OCI-LY7 (cell line): ENCODE measurements around the gene SNX20. TPM values are rescaled to one million over a fixed set of nuclear protein-coding genes. Genes with fewer than 3 reads are reported as not detected.

Source experiments
- BruUV-seq: library from RNA; stranded (reverse); fragments of 400-500 nt; replicated peaks from 2 replicates; lab custom pipeline; 2021; lab: Mats Ljungman, UMichigan
- CTCF ChIA-PET: fragments of 300-600 bp; sonication (Branson Sonifier 250); formaldehyde crosslinking; loops from one replicate; lab custom pipeline; 2022; ENCODE audit warnings: antibody characterized with exemption; ENCODE audit not compliant: unreplicated experiment; lab: Charles Lee
- POLR2A ChIA-PET: fragments of 300-600 bp; sonication (Branson Sonifier 250); formaldehyde crosslinking; loops from one replicate; lab custom pipeline; 2022; ENCODE audit warnings: antibody characterized with exemption; lab: Charles Lee
- DNase-seq: peaks from one replicate; pipeline ENCODE4 v3.0.0-alpha.2; 2015; ENCODE audit warnings: low spot score
- H2AFZ ChIP-seq: fragments of 200-600 bp; sonication (generic), shearing (Covaris generic); 2 replicates; pipeline ENCODE4 v1.6.1; 2014; ENCODE audit warnings: mild to moderate bottlenecking, antibody characterized with exemption, low read length, moderate library complexity
- H3K27ac ChIP-seq: fragments of 200-600 bp; sonication (generic); 2 replicates; pipeline ENCODE4 v1.5.1; 2014; ENCODE audit warnings: mixed run types, low read depth, mild to moderate bottlenecking, moderate library complexity, low read length, inconsistent platforms; ENCODE audit not compliant: poor library complexity, severe bottlenecking
- H3K36me3 ChIP-seq: fragments of 200-600 bp; sonication (generic); 2 replicates; pipeline ENCODE4 v1.6.1; 2014; ENCODE audit warnings: mild to moderate bottlenecking, antibody characterized with exemption, low read length, moderate library complexity, mixed read lengths; ENCODE audit not compliant: insufficient read depth
- H3K4me1 ChIP-seq: fragments of 200-600 bp; sonication (generic); 2 replicates; pipeline ENCODE4 v1.5.1; 2014; ENCODE audit warnings: mild to moderate bottlenecking, low read length; ENCODE audit not compliant: insufficient read depth, poor library complexity, severe bottlenecking
- H3K4me2 ChIP-seq: fragments of 200-600 bp; sonication (generic); 2 replicates; pipeline ENCODE4 v1.6.1; 2014; ENCODE audit warnings: mild to moderate bottlenecking, low read length
- H3K4me3 ChIP-seq: fragments of 200-600 bp; sonication (generic); 2 replicates; pipeline ENCODE4 v1.5.1; 2014; ENCODE audit warnings: mild to moderate bottlenecking, low read depth, low read length; ENCODE audit not compliant: poor library complexity, severe bottlenecking
- H3K79me2 ChIP-seq: fragments of 200-600 bp; sonication (generic); 2 replicates; pipeline ENCODE4 v1.6.1; 2016; ENCODE audit warnings: low read depth, mild to moderate bottlenecking, low read length, moderate library complexity, mixed read lengths; ENCODE audit not compliant: insufficient read depth
- H3K9me2 ChIP-seq: fragments of 200-600 bp; sonication (generic); 2 replicates; pipeline ENCODE4 v1.6.1; 2016; ENCODE audit warnings: mild to moderate bottlenecking, low read length, mixed read lengths; ENCODE audit not compliant: insufficient read depth
- H3K9me3 ChIP-seq: fragments of 200-600 bp; sonication (generic); 2 replicates; pipeline ENCODE4 v1.6.1; 2014; ENCODE audit warnings: mild to moderate bottlenecking, mixed run types, low read length, mixed read lengths
- H4K20me1 ChIP-seq: fragments of 200-600 bp; sonication (generic); 2 replicates; pipeline ENCODE4 v1.6.1; 2014; ENCODE audit warnings: mild to moderate bottlenecking, antibody characterized with exemption, low read length, moderate library complexity, mixed read lengths; ENCODE audit not compliant: insufficient read depth
- EZH2phosphoT487 ChIP-seq: fragments of 200-600 bp; sonication (generic); IDR thresholded peaks from 2 replicates; pipeline ENCODE4 v1.6.1; 2018; ENCODE audit warnings: low read depth, borderline replicate concordance, mild to moderate bottlenecking, mixed run types, antibody characterized with exemption, low read length, moderate library complexity, mixed read lengths
- intact Hi-C: fragments of 100-400 bp; cut with micrococcal nuclease; formaldehyde crosslinking; loops from one replicate; pipeline ENCODE4 v1.10.0; 2022; ENCODE audit not compliant: unreplicated experiment
- total RNA-seq, 2 experiments: library from RNA; depleted of rRNA in 1 of 2; stranded (reverse); fragments of >200 nt in 1 of 2; shearing (Covaris generic) in 1 of 2; gene quantifications; 2 replicates each; pipeline ENCODE4 v1.2.3, GENCODE V29; 2014 to 2022
- TF ChIP-seq, protein P1 (sequence below): fragments of 200-600 bp; sonication (generic); conservative IDR thresholded peaks from 2 replicates; pipeline ENCODE4 v1.5.1; 2014; ENCODE audit warnings: mild to moderate bottlenecking, antibody characterized with exemption, low read length, moderate library complexity, mixed read lengths

SNX20 gene
- total RNA-seq, 2 experiments from 2014 or later = 1.3 to 5.8 TPM

DNA sequence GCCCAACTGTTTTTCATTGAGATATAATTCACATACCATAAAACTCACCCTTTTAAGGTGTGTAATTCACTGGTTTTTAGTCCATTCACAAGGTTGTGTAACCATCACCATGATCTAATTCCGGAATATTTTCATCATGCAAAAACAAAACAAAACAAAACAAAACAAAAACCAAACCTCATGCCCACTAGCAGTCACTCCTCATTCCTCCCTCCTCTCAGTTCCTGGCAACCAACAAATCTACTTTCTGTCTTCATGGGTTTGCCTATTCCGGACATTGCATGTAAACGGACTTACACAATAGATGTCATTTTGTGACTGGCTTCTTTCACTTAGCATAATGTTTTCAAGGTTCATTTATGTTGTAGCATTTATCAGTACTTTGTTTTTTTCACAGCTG, 7.8 kb upstream of the SNX20 start:
- H3K4me1 ChIP-seq = peaks cover 5% of the 10 kb centered on the region
- CTCF ChIA-PET = no interaction called here
- H2AFZ ChIP-seq = no peak overlapping the region
- no peaks in the 10 kb centered on the region for H3K79me2 ChIP-seq
- no peaks in the 10 kb centered on the region for H3K36me3 ChIP-seq
- no peak for DNase-seq
- H3K9me2 ChIP-seq = no peaks in the 10 kb centered on the region
- TF ChIP-seq, protein P1, sequence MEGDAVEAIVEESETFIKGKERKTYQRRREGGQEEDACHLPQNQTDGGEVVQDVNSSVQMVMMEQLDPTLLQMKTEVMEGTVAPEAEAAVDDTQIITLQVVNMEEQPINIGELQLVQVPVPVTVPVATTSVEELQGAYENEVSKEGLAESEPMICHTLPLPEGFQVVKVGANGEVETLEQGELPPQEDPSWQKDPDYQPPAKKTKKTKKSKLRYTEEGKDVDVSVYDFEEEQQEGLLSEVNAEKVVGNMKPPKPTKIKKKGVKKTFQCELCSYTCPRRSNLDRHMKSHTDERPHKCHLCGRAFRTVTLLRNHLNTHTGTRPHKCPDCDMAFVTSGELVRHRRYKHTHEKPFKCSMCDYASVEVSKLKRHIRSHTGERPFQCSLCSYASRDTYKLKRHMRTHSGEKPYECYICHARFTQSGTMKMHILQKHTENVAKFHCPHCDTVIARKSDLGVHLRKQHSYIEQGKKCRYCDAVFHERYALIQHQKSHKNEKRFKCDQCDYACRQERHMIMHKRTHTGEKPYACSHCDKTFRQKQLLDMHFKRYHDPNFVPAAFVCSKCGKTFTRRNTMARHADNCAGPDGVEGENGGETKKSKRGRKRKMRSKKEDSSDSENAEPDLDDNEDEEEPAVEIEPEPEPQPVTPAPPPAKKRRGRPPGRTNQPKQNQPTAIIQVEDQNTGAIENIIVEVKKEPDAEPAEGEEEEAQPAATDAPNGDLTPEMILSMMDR = no peak
- POLR2A ChIA-PET = no interaction called here
- no peak overlapping the region for H3K27ac ChIP-seq
- intact Hi-C loops = no loop called here
- H3K4me2 ChIP-seq = no peak overlapping the region
- no peaks in the 10 kb centered on the region for H4K20me1 ChIP-seq
- no TSS peak for BruUV-seq
- H3K4me3 ChIP-seq = no peak overlapping the region
- no peaks in the 10 kb centered on the region for H3K9me3 ChIP-seq

DNA sequence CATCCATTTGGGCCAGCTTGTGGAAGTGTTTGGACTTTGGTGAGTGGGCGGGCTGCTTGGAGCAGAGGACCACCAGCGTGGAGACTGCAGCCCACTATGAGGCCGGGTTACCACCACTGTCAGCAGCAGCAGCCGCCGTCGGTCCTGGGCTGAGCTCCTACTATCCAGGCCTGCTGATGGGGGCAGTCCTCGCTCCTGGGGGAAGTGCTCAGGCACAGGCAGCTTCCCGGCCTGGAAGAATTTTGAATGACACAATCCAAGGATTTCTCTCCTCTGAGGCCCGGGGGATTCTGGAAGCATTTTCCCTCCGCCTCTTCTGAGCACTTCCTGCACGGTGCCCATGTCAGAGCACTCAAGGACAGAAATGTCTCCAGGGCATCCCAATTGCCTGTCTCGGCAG, 7.0 kb upstream of the SNX20 start:
- intact Hi-C loops = no loop called here
- Histone ChIP-seq H2AFZ (no peak overlapping the region), H3K27ac (no peak overlapping the region), H4K20me1 (no peaks in the 10 kb centered on the region), H3K4me2 (no peak overlapping the region), H3K79me2 (no peaks in the 10 kb centered on the region), H3K9me2 (no peaks in the 10 kb centered on the region), H3K9me3 (no peaks in the 10 kb centered on the region), H3K4me3 (no peak overlapping the region), H3K4me1 (peaks cover 9% of the 10 kb centered on the region), H3K36me3 (no peaks in the 10 kb centered on the region)
- TF ChIP-seq EZH2phosphoT487 = no peak
- TF ChIP-seq, protein P1 = no peak
- no TSS peak for BruUV-seq
- DNase-seq = no peak
- POLR2A ChIA-PET = no interaction called here
- CTCF ChIA-PET = no interaction called here

DNA sequence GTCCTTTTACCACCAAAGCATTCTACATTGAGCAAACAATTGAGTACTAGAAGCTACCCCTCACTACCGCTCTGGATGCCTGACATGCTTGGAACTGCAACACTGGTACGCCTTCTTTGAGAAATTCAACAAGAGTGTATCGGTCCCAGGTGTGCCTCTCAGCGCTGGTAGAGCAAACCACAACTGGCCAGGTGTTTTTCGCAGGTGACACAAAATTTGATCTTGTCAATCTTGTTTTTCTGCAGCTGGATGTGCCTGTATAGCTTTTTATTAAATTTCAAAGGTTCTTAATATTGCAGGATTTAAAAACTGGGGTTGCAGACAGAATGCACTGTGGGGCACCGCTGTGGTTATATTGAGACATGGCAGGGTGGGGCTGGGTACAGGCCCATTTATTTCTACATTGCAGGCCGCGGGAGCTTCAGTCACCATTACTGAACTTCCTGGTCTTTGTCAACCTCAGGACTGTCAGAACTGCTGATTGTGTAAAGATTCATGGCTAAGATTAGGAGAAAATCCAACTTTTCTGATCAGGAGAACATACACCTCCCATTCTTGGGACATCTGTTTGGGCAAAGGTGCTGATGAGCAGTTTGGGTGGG, 4.5 kb upstream of the SNX20 start:
- Histone ChIP-seq H3K4me1 (peaks cover 19% of the 10 kb centered on the region), H3K79me2 (no peaks in the 10 kb centered on the region), H3K36me3 (no peaks in the 10 kb centered on the region), H3K9me3 (no peaks in the 10 kb centered on the region), H4K20me1 (no peaks in the 10 kb centered on the region), H2AFZ (no peak overlapping the region), H3K27ac (no peak overlapping the region), H3K4me2 (no peak overlapping the region), H3K9me2 (no peaks in the 10 kb centered on the region), H3K4me3 (no peak overlapping the region)
- CTCF ChIA-PET = no interaction called here
- BruUV-seq = no TSS peak
- no peak for DNase-seq
- TF ChIP-seq EZH2phosphoT487 = no peak
- TF ChIP-seq, protein P1 = no peak
- intact Hi-C loops = no loop called here
- POLR2A ChIA-PET = no interaction called here
